ENCODE data around the gene SLC2A4.

GRCh38 chr17:7240375-7240774 lies 41.1 kb upstream of the SLC2A4 start:
- no peak for TF ChIP-seq CTCF (IDR thresholded peaks at IDR 0.05)
- TF ChIP-seq POLR2A (IDR thresholded peaks at IDR 0.05; ENCODE audit: low read depth), result no peak

All from esophagus muscularis mucosa (tissue), 3 donors.